H1 (cell line): ENCODE measurements around the gene SPOP. TPM values are rescaled to one million over a fixed set of nuclear protein-coding genes. Genes with fewer than 3 reads are reported as not detected.

Experiments
- CTCF ChIA-PET: fragments of 300-600 bp; sonication (Branson Sonifier 250); formaldehyde crosslinking; loops from one replicate; lab custom pipeline; 2021; ENCODE audit not compliant: partially characterized antibody; lab: Charles Lee
- POLR2A ChIA-PET: fragments of 300-600 bp; sonication (Branson Sonifier 250); formaldehyde crosslinking; loops from one replicate; lab custom pipeline; 2021; ENCODE audit warnings: inconsistent platforms; ENCODE audit not compliant: partially characterized antibody; lab: Charles Lee
- DNase-seq, 2 experiments: peaks; one replicate each; pipeline versions ENCODE4 v3.0.0 to v3.0.0-alpha.2; 2010 to 2022; ENCODE audit warnings: low spot score in 2 of 2, low read depth in 1 of 2, mixed read lengths in 1 of 2
- FAIRE-seq: peaks from 2 replicates; lab custom pipeline; 2011; peaks lifted over from hg19 to GRCh38; lab: Jason Lieb, UNC
- H2AFZ ChIP-seq: 2 replicates; pipeline ENCODE4 v1.8.1; 2012; ENCODE audit warnings: low read length, inconsistent platforms
- H2AK5ac ChIP-seq: 2 replicates; pipeline ENCODE4 v1.6.1; 2013; ENCODE audit warnings: low read depth, low read length
- H2BK120ac ChIP-seq: replicated peaks from 2 replicates; pipeline ENCODE3; 2013; ENCODE audit warnings: low read depth, low read length, inconsistent platforms
- H2BK12ac ChIP-seq: 2 replicates; pipeline ENCODE4 v1.6.1; 2013; ENCODE audit warnings: low read depth, low read length
- H2BK15ac ChIP-seq: 2 replicates; pipeline ENCODE4 v1.6.1; 2013; ENCODE audit warnings: low read length
- H2BK20ac ChIP-seq: 2 replicates; pipeline ENCODE4 v1.6.1; 2013; ENCODE audit warnings: low read length
- H2BK5ac ChIP-seq: 2 replicates; pipeline ENCODE4 v1.6.1; 2013; ENCODE audit warnings: low read depth, low read length
- H3K14ac ChIP-seq: 2 replicates; pipeline ENCODE4 v1.6.1; 2013; ENCODE audit warnings: inconsistent platforms; ENCODE audit not compliant: insufficient read length
- H3K18ac ChIP-seq: 2 replicates; pipeline ENCODE4 v1.6.1; 2013; ENCODE audit warnings: low read length; ENCODE audit errors: extremely low read depth
- H3K23ac ChIP-seq: 2 replicates; pipeline ENCODE4 v1.6.1; 2013; ENCODE audit warnings: inconsistent platforms; ENCODE audit not compliant: insufficient read length
- H3K23me2 ChIP-seq: 2 replicates; pipeline ENCODE4 v1.6.1; 2013; ENCODE audit warnings: low read depth, low read length
- H3K27ac ChIP-seq: 2 replicates; pipeline ENCODE4 v1.6.1; 2011; ENCODE audit warnings: low read depth, low read length, inconsistent platforms
- H3K27me3 ChIP-seq, 4 experiments: replicated peaks in 1 of 4; 1 replicate in 1 of 4; 2 replicates in 3 of 4; pipeline versions ENCODE4 v1.6.1 to v1.8.1; 2011 to 2013; ENCODE audit warnings: low read length in 3 of 4, mild to moderate bottlenecking in 3 of 4, inconsistent platforms in 2 of 4, mixed read lengths in 2 of 4, moderate library complexity in 1 of 4; ENCODE audit not compliant: control insufficient read depth in 3 of 4, insufficient read depth in 3 of 4; ENCODE audit errors: extremely low read depth in 1 of 4
- H3K36me3 ChIP-seq, 4 experiments: 2 replicates each; pipeline versions ENCODE4 v1.6.1 to v1.8.1; 2011 to 2013; ENCODE audit warnings: mild to moderate bottlenecking in 4 of 4, low read length in 3 of 4, moderate library complexity in 2 of 4, control low read depth in 1 of 4, inconsistent platforms in 1 of 4; ENCODE audit not compliant: insufficient read depth in 4 of 4, control insufficient read depth in 2 of 4
- H3K4ac ChIP-seq: replicated peaks from 2 replicates; pipeline ENCODE3; 2013; ENCODE audit warnings: low read length, low read depth, mixed read lengths, inconsistent platforms; ENCODE audit not compliant: insufficient read length
- H3K4me1 ChIP-seq, 4 experiments: replicated peaks in 1 of 4; 1 replicate in 1 of 4; 2 replicates in 3 of 4; pipeline versions ENCODE4 v1.6.1 to v1.8.1; 2011 to 2013; ENCODE audit warnings: low read length in 3 of 4, inconsistent platforms in 2 of 4, mixed read lengths in 1 of 4; ENCODE audit not compliant: insufficient read depth in 4 of 4, control insufficient read depth in 3 of 4
- H3K4me2 ChIP-seq, 2 experiments: 2 replicates each; pipeline versions ENCODE4 v1.6.1 to v1.8.1; 2011 to 2013; ENCODE audit warnings: low read depth in 2 of 2, low read length in 2 of 2, control low read depth in 1 of 2, inconsistent platforms in 1 of 2, mild to moderate bottlenecking in 1 of 2; ENCODE audit not compliant: insufficient read depth in 1 of 2
- H3K4me3 ChIP-seq, 4 experiments: fragments of 200-600, 300-600 bp in 1 of 4; sonication (generic), shearing (Covaris generic), sonication (Bioruptor Twin) in 1 of 4; 2 replicates each; pipeline versions ENCODE4 v1.5.1 to v1.8.1; 2011 to 2016; ENCODE audit warnings: low read length in 4 of 4, low read depth in 3 of 4, control low read depth in 2 of 4, inconsistent platforms in 2 of 4, mild to moderate bottlenecking in 2 of 4, mixed read lengths in 1 of 4, moderate library complexity in 1 of 4; ENCODE audit not compliant: insufficient read depth in 2 of 4; ENCODE audit errors: extremely low read depth in 1 of 4
- H3K56ac ChIP-seq: replicated peaks from 2 replicates; pipeline ENCODE3; 2013; ENCODE audit warnings: low read depth, mild to moderate bottlenecking, mixed read lengths, low read length, inconsistent platforms; ENCODE audit not compliant: insufficient read length
- H3K79me1 ChIP-seq: 2 replicates; pipeline ENCODE4 v1.6.1; 2013; ENCODE audit warnings: low read depth, low read length, control low read depth
- H3K79me2 ChIP-seq, 2 experiments: 2 replicates each; pipeline versions ENCODE4 v1.6.1 to v1.8.1; 2012 to 2013; ENCODE audit warnings: low read length in 2 of 2, mild to moderate bottlenecking in 2 of 2, inconsistent platforms in 1 of 2; ENCODE audit not compliant: insufficient read depth in 2 of 2, control insufficient read depth in 1 of 2
- H3K9ac ChIP-seq, 4 experiments: replicated peaks in 1 of 4; 1 replicate in 1 of 4; 2 replicates in 3 of 4; pipeline versions ENCODE4 v1.6.1 to v1.8.1; 2011 to 2013; ENCODE audit warnings: low read depth in 3 of 4, low read length in 3 of 4, control low read depth in 2 of 4, mild to moderate bottlenecking in 2 of 4, moderate library complexity in 2 of 4, inconsistent platforms in 1 of 4; ENCODE audit errors: extremely low read depth in 1 of 4
- H3K9me3 ChIP-seq, 2 experiments: 2 replicates each; pipeline versions ENCODE4 v1.6.1 to v1.8.1; 2012 to 2013; ENCODE audit warnings: mild to moderate bottlenecking in 2 of 2, moderate library complexity in 2 of 2, control low read depth in 1 of 2, inconsistent platforms in 1 of 2, low read depth in 1 of 2, low read length in 1 of 2, mixed read lengths in 1 of 2; ENCODE audit not compliant: insufficient read depth in 2 of 2
- H4K20me1 ChIP-seq, 2 experiments: replicated peaks in 1 of 2; 2 replicates each; pipeline versions ENCODE3 to v1.8.1; 2011 to 2013; ENCODE audit warnings: inconsistent platforms in 2 of 2, low read length in 2 of 2, mild to moderate bottlenecking in 1 of 2; ENCODE audit not compliant: insufficient read depth in 2 of 2, control insufficient read depth in 1 of 2
- H4K5ac ChIP-seq: 2 replicates; pipeline ENCODE4 v1.6.1; 2013; ENCODE audit warnings: low read length, low read depth, mixed read lengths, inconsistent platforms; ENCODE audit not compliant: insufficient read length
- H4K8ac ChIP-seq: 2 replicates; pipeline ENCODE4 v1.8.0; 2013; ENCODE audit warnings: mild to moderate bottlenecking, moderate library complexity, low read length, inconsistent platforms; ENCODE audit not compliant: insufficient read depth; ENCODE audit errors: extremely low read depth
- H4K91ac ChIP-seq: replicated peaks from 2 replicates; pipeline ENCODE3; 2013; ENCODE audit warnings: low read length, mixed read lengths, inconsistent platforms; ENCODE audit not compliant: insufficient read length
- GABPA ChIP-seq: IDR thresholded peaks from 2 replicates; pipeline ENCODE4 v1.6.1; 2011; ENCODE audit warnings: mild to moderate bottlenecking, low read length, moderate library complexity, borderline replicate concordance; ENCODE audit not compliant: insufficient read depth
- KDM5A ChIP-seq: fragments of 200-600 bp; IDR thresholded peaks from 2 replicates; pipeline ENCODE4 v1.7.1; 2012; ENCODE audit warnings: mild to moderate bottlenecking, low read length, inconsistent platforms, mixed read lengths
- POLR2AphosphoS5 ChIP-seq: IDR thresholded peaks from 2 replicates; pipeline ENCODE4 v1.6.1; 2011; ENCODE audit warnings: low read depth, low read length
- SIRT6 ChIP-seq: IDR thresholded peaks from one replicate; pipeline ENCODE4 v1.7.1; 2012; ENCODE audit warnings: low read length, inconsistent platforms
- WGBS, 2 experiments: shearing (Covaris generic) in 1 of 2; methylation state at CpG; one replicate each; pipeline versions ENCODE4 v1.1.6 to v1.1.7; 2013 to 2015; ENCODE audit warnings: low lambda C conversion rate in 2 of 2, mixed read lengths in 2 of 2, inconsistent platforms in 1 of 2, low coverage in 1 of 2, missing lambda C conversion rate in 1 of 2; ENCODE audit not compliant: insufficient replicate concordance in 2 of 2, insufficient coverage in 1 of 2, insufficient read length in 1 of 2; ENCODE audit errors: extremely low coverage in 1 of 2, missing lambda C conversion rate in 1 of 2; 5-methylcytosine and 5-hydroxymethylcytosine counted together
- polyA plus RNA-seq, 7 experiments: library from polyadenylated mRNA; depleted of rRNA in 3 of 7; stranded (reverse) in 5 of 7; unstranded in 2 of 7; fragments of >200 nt in 5 of 7; fragments of 200-250 nt in 2 of 7; gene quantifications; 1 replicate in 5 of 7; 2 replicates in 1 of 7; 4 replicates in 1 of 7; pipeline versions ENCODE4 v1.2.1 to v1.2.3, GENCODE V29; 2011 to 2013; ENCODE audit warnings: missing spikeins in 2 of 7, mixed read lengths in 2 of 7
- total RNA-seq: library from RNA; stranded (reverse); fragmentation: NEBNext Ultra II Directional; extraction: Animal tissue kit (Norgen Biotek cat#: 25700); gene quantifications from 2 replicates; pipeline ENCODE4 v1.2.1, GENCODE V29; 2021

Gene SPOP
- total and polyA plus RNA-seq, 2 of the 8 experiments (the other 6 are each of a cell fraction or from before 2014, with no cell fraction given) = 13.3 to 25.6 TPM

DNA sequence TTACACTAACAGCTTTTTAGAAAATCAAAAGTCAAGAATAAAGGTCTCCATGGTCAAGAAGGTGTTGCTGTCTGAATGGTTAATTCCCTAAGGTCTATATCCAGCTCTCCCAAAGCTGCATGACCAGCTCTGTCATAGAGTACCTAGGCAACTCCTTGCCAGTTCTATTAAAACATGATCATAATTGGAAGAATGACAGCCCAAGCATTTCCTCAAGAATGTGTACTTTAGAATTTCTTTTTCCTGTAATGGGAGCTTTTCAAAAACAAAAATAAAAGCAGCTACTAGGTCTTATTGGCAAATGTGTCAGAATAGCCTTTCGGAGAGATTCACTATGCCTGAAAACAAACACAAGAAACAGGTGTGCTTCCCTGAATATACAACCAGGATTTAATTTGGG, 7.9 kb downstream of the SPOP start:
- no peak overlapping the region for H3K9ac ChIP-seq
- no peak overlapping the region for H3K23ac ChIP-seq
- peaks cover 0 to 67% of the 10 kb centered on the region in 2 experiments; a peak in 2 of 4 replicates for H3K79me2 ChIP-seq
- no peak overlapping the region for H3K14ac ChIP-seq
- DNase-seq (no peak), FAIRE-seq (no peak)
- no peaks in the 10 kb centered on the region for H4K20me1 ChIP-seq
- no peak overlapping the region for H3K56ac ChIP-seq
- H3K18ac ChIP-seq = no peak overlapping the region
- H2AK5ac ChIP-seq = no peak overlapping the region
- WGBS, 2 experiments = 100% methylated on average over 1 of the region's 1 CpG; no CpG with 5 or more reads in 1 of the 2 experiments
- peaks cover 2% of the 10 kb centered on the region for H3K79me1 ChIP-seq
- H3K4ac ChIP-seq = no peak overlapping the region
- H3K4me1 ChIP-seq = no peaks in the 10 kb centered on the region
- no peak overlapping the region for H2BK120ac ChIP-seq
- no peak overlapping the region for H3K27ac ChIP-seq
- no peak overlapping the region for H2BK12ac ChIP-seq
- H2BK20ac ChIP-seq = no peak overlapping the region
- H3K27me3 ChIP-seq = no peaks in the 10 kb centered on the region
- no peak overlapping the region for H2BK15ac ChIP-seq
- H3K9me3 ChIP-seq = no peaks in the 10 kb centered on the region
- no peak overlapping the region for H4K5ac ChIP-seq
- H3K36me3 ChIP-seq = no peaks in the 10 kb centered on the region
- no peak overlapping the region for H2AFZ ChIP-seq
- no peak overlapping the region for H3K4me3 ChIP-seq
- no peak overlapping the region for H2BK5ac ChIP-seq
- TF ChIP-seq KDM5A = no peak
- TF ChIP-seq POLR2AphosphoS5 = no peak
- no peak for TF ChIP-seq GABPA
- TF ChIP-seq SIRT6 = no peak
- ChIA-PET POLR2A (no interaction called here), CTCF (interaction anchor here (1.1 to 1.8 kb wide), 4 partner anchors 9 to 100 kb away, joined by 3 to 4 read pairs (median 4); no protein-coding TSS in a partner anchor)
- no peak overlapping the region for H3K4me2 ChIP-seq
- H4K91ac ChIP-seq = no peak overlapping the region
- no peak overlapping the region for H4K8ac ChIP-seq
- no peaks in the 10 kb centered on the region for H3K23me2 ChIP-seq
